Stimulated activated CD8-positive, alpha-beta memory T cell treated with anti-CD3 and anti-CD28 coated beads, Interleukin-12 subunit alpha, Interleukin-12 subunit beta, amount 100 ng/mL, for 24 hours (primary cell): ENCODE results near the gene NUP62.

Experiments used
- DNase-seq: peaks from one replicate; pipeline ENCODE4 v3.0.0-alpha.2; 2020; ENCODE audit errors: extremely low read depth

NUP62 gene

DNA sequence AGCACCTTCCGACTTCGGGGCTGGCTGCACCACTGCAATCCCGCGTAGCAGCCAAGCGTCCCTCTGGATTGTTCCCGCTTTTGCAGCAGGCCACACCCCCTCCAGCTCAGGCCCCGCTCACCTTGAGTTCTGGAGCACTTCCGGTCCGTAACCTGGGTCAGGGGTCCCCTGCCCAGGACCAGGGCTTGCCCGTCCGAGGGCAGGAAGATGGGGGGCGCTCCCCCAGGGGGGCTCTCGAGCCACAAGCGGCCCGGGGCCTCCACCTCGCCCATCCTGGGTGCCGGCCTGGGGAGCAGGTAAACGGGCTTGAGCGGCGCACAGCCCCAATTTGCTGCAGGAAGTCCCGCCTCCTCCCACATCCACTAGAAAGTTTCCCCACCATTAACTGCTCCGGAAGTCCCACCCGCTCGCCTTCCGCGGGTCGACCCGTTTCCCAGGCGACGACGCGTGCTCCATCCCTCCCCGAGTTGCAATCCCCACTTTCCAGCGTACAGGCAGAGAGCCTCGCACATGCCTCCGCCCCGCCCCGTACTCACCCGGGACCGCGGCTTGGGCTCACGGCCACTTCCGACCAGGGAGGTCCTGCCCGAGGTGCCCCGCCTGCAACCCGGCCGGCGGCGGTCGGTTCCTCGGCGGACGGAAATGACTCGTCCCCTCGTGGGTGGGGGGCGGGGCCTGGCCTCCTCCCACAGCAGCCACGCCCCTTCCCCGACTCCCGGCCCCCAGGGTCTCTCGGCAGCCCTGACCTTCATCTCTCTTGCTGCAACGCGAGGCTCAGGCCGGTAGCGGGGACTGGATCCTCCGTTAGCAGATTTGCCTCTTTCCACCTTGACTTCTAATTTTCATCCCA, 62.1 kb downstream of the NUP62 start, which contains the start of gene PNKP:
PNKP (minus strand) TSS at position 644 of the 850 bp plus-strand sequence; CDS start at position 272, 372 bp downstream.
- peak; percentile 85 for DNase-seq

DNA sequence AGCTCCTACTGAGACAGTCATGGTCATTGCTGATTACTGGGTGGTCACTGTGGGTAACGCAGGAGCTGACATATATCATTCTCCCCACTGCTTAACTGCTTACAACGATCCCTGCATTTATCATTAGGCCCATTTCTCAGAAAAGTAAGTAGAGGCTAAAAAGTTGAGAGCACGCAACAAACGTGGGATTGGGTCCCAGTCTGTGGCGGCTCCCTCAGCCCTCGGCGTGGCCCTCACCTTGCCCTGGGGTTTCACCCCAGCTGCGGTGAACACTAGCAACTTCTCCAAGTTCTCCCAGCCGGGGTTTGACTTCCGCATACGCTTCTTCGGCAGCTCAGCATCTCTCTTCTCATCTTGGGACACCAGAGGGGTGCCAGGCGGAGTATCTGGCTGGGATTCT, 64.4 kb downstream of the NUP62 start:
- DNase-seq: no peak

DNA sequence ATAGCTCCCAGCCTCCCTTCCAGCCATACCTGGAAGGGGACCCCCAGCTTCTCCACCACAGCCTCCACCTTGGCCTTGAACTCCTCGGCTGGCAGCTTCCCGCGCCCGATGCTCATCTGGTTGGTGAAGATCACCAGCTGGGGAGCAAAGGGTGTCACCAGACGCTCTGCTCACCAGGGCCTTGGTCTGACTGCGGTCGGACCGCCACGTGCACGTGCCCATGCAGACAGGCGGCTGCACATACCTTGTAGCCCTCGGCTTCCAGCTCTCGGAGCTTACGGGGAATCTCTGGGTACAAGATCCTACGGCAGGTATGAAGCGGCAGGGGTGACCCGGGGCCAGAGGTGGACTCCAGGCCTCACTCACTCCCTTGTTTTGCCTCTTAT, 65.4 kb downstream of the NUP62 start:
- no peak for DNase-seq

DNA sequence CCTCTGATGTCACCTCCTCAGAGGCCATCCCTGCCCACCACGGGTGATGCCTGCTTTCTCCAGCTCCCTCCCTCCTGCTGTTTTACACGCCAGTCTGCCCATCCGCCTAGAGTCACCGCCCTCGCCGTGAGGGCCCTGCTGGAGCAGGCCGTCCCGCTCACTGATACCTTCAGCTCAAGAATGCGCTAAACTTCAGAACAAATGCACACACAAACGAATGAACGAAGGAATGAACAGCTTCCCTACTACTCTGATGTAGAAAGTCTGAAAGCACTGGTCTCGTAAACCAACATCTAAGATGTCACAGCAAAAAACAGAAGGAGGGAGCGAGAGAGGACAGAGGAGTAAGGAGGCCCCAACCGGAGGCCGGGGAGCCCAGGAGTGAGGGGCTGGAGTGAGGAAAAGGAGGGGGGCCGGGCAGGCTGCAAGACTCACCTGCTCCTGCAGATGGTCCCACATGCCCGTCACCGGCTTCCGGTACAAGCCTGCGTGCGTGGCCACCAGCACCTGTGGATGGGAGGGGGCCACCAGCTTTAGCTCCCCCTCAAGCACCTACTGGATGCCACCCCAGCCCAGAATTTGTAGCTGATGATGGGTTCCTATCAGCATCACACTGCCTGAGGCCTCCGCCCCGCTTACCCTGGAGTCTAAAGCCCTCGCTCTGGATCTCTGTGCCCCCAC, 65.9 kb downstream of the NUP62 start:
- no peak for DNase-seq

DNA sequence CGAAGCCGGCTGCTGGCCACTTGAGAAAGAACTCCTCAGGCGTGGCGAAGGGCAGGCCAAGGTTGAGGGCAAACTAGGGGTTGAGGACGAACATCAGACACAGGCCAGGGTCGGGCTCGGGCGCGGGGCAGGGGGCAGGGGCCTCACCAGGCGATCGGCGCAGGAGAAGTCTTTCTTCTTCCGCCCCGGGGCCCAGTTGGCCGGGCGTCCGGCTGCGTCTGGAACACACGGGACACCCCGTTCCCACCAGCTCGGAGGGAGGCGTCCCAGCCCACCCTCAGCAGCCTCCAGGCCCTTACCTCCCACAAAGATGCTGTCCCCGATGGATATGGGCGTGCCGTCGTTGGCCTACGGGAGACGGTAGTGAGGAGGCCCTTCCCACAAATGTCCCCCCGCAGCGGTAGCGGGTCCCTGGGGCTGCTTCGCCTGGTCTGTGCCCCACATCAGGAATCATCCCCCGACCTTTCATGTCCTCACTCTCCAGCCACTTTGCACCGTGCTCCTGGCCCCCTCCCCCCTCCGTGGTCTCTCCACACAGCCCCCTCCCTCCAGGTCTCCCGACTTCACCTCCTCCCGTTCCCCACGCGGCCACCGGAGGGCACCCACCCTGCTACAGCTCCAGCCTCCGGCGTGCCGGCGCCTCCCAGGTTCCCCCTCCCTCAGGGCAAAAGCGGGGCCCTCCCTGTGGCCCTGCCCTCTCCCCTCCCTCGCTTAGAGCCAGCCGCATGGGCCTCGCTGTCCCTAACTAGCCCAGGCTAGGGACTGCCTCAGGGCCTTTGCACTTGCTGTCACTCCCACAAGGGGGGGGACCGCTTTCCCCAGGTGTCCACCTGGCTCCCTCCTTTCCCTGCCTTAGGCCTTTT, 66.7 kb downstream of the NUP62 start:
- DNase-seq: no peak

DNA sequence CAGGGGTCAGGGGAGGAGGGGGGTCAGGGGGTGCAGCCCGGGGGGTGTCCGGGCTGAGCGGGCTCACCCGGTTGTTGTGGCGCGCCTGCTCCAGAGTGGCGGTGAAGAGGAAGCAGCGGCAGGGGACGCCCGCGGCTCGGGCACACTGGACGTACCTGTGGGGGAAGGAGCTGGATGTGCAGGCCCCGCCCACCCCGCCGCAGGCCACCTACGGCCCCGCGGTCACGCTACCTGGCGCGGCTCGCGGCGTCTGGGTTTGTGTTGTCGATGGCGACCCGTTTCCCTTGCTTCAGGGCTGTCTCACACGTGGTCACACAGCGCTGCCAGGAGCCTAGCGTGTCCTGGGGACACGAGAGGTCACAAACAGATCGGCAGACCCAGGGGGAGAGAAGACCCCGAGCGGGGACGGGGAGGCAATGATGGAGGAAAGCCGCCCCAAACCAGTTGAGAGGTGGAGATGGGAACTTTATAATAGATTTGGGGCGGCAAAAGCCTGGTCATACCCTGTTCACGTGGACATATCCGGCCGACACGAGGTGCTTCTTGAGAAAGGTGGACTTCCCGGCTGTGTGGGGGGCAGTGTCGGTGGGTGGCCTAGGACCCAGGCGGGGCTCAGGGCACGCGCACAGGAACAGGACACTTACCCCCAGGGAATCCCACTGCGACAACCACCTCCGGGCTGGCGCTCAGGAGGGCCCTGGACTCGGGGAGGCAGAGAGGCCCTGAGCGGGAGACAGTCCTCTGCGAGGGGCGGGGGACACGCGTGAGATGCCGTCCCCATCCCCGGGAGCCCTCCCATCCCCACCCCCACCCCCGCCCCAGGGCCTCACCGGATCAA, 67.5 kb downstream of the NUP62 start:
- no peak for DNase-seq

DNA sequence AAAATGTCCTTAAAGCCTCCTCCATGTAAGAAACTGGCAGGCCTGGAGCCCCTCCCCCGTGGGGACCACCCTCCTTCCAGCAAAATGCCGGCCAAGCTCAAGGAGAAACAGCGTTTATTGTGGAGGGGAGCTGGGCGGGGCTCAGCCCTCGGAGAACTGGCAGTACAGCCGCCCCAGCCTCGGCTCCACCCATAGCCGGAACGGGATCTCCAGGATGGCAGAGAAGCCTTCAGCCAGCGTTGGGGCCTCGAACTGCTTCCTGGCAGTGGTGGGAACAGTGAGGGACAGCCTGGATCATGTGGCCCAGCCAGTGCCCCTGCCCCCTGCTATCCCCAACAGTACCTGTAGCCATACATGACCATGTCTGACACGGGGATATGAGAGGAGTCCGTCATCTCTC, 68.2 kb downstream of the NUP62 start:
- DNase-seq: no peak

DNA sequence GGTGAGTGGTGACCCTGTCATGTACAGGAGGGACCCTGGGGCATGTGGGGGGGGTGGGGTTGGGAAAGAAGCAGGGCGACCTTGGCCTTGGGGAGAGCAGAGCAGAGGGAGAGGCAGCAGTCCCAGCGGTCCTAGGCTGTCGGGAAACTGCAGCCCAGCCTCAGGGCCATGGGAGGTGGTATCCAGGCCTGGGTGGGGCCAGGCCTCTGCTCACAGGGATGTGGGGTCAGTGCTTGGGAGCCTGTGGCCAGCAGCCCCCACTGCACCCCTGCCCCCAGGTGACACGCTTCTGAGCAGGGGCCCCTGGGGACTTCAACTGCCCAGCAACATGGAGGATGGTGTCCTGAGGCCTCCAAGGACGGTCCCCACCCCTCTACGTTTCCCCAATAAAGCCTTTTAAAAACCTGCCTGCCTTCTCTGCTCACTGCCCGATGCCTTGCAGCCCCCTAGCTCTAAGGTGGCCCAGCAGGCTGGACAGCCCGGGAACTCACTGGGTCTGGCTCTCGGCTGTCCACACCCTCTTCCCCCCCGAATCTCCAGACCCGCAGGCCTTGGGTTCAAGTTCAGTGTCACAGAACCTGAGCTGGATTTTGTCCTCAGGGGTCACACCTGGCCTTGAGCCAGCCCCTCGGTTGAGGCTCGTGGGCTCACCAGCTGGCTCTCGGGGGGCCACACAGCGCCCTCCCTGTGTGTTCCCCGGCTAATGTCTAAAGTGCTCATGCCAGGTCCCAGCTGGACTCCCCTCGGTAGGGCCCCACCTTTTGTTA, 68.8 kb downstream of the NUP62 start:
- no peak for DNase-seq

DNA sequence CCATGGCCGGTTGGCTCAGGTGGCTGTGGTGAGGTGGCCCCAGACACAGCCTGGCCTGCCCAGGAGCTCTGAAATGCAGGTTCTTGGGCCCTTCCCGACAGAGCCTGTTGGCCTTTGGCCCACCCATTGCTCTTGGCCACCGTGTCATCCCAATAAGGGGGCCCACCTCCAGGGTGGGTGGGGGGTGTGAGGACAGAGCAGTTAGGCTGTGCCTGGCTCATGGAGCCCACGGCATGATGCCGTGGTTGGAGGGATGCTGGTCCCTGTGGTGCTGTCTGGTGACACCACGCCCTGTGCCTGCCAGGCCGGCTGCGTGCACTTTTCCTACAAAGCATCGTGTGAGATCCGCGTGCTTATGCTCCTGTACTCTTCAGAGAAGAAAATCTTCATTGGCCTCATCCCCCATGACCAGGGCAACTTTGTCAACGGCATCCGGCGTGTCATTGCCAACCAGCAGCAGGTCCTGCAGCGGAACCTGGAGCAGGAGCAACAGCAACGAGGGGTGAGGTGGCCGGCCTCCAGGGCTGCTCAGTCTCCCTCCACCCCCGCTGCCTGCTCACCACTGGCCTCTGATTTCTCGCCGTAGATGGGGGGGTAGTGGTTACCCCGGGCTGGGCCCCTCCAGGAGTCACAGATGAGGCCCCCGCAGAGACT, 69.5 kb downstream of the NUP62 start:
- DNase-seq: no peak

DNA sequence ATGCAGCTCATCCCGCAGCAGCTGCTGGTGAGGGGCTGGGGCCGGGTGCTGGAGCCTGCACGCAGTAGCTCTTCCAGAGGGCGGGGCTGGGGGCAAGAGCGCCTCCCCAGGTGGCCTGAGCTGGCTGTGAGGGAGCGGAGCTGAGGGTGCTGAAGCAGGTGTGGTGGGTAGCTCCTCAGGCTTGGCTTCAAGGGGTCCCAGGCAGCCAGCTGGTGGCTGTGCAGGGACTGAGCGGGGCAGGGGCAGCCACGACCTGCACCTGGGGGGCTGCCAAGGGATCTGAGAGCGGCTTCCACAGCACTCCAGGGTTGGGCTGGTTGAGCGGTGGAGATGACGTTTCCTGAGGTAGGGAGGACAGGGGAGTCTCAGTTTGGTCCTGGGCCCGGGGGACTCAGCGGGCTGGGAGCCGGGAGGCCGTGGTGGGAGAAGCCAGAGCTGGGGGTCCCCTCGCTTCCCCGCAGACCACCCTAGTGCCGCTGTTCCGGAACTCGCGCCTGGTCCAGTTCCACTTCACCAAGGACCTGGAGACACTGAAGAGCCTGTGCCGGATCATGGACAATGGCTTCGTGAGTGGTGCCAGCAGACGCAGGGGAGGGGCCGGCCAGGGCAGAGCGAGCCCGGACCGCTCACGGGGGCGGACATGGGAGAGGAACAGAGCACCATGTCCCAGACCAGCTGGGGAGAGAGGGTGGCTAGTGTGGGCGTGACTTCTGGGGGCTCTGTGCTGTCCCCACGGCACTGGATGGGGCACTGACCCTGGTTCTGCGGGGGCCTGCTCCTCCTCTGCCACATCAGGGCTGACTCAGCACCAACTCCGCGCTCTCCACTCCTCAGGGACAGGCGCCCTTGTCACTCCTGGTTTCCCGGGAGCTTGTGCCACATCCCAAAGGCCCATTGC, 71.0 kb downstream of the NUP62 start:
- DNase-seq: no peak

DNA sequence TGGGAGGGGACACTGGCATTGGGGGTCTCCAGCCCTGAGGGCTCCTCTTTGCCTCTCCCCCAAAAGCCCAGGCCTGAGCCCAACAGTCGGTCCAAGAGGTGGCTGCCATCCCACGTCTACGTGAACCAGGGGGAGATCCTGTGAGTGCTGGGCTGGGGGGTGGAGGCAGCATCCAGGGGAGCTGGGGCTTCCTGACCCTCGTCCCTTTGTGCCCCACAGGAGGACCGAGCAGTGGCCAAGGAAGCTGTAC, 71.5 kb downstream of the NUP62 start:
- no peak for DNase-seq

DNA sequence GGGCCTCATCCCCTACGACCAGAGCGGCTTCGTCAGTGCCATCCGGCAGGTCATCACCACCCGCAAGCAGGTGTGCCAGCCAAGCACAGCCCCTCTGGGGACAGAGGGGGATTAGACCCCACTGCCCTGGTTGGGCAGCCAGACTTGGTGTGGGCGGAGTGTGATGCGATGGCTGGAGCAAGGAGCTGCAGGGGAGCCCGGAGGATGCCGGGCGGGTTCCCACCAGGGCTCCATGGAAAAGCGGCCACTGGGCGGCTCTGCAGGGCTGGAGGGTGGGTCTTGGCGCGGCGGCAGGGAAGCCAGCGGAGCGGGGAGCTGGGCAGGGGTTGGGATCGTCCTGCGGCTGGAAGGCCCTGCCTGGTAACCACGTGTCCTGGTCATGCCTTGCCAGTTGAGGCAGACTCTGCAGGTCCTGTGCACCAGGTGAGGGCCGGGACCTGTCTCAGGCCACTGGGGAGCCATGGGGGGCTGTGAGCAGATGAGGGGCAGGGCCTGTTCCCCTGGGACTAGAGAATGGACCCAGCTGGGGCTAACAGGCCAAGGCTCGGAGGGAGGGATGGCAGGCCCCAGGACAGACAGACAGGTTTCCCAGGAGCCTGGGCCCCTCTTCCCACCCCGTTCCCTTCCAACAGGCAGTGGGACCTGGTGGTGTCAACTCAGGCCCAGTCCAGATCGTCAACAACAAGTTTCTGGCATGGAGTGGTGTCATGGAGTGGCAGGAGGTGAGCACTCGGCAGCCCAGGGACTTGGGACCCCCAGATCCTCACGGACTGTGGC, 72.1 kb downstream of the NUP62 start:
- DNase-seq: no peak
